Stimulated activated naive B cell treated with anti-CD40 and anti-IgM and Interleukin-4, amounts not matched to agents 10 μg/mL and 1 μg/mL and 100 μg/mL, for 72 hours (primary cell): ENCODE results near the gene FANCI.
A peak's percentile ranks its signal among the peaks of the same experiment; 100 is the strongest.
"Not testable (repeated sequence)": the region's sequence is repeated elsewhere in the genome, so short reads cannot be mapped to it uniquely, and the experiment has no call there.

Experiments used
- ATAC-seq, 2 donors: fragments of 150-1000 bp; cut with Tn5 transposase; replicated peaks; 2 replicates each; pipeline ENCODE4 v1.10.0; 2021; ENCODE audit warnings: moderate library complexity in 1 of 2
- DNase-seq: peaks from one replicate; pipeline ENCODE4 v3.0.0; 2021
- H3K27ac Mint-ChIP-seq: one replicate; pipeline ENCODE4 v1.8.0; 2022; ENCODE audit warnings: mild to moderate bottlenecking, mixed read lengths
- H3K27me3 Mint-ChIP-seq, 2 donors: one replicate each; pipeline ENCODE4 v1.8.0; 2022; ENCODE audit warnings: mixed read lengths in 2 of 2
- H3K36me3 Mint-ChIP-seq, 2 donors: one replicate each; pipeline ENCODE4 v1.8.0; 2022; ENCODE audit warnings: mixed read lengths in 2 of 2, mild to moderate bottlenecking in 1 of 2
- H3K4me1 Mint-ChIP-seq, 2 donors: one replicate each; pipeline ENCODE4 v1.8.0; 2022; ENCODE audit warnings: mixed read lengths in 2 of 2, mild to moderate bottlenecking in 1 of 2
- H3K4me3 Mint-ChIP-seq, 2 donors: one replicate each; pipeline ENCODE4 v1.8.0; 2022; ENCODE audit warnings: mild to moderate bottlenecking in 2 of 2, mixed read lengths in 2 of 2, moderate library complexity in 1 of 2
- H3K9me3 Mint-ChIP-seq, 2 donors: one replicate each; pipeline ENCODE4 v1.8.0; 2022; ENCODE audit warnings: mixed read lengths in 2 of 2, mild to moderate bottlenecking in 1 of 2

The FANCI gene

GRCh38 chr15:89243046-89243690, 611 bp upstream of the FANCI start:
- ATAC-seq (no peak), DNase-seq (no peak)
- Mint-ChIP-seq H3K9me3 (no peaks in the 10 kb centered on the region), H3K36me3 (peaks cover 1 to 7% of the 10 kb centered on the region in 2 donors), H3K27ac (no peak overlapping the region), H3K27me3 (no peaks in the 10 kb centered on the region), H3K4me1 (peaks cover 19 to 23% of the 10 kb centered on the region in 2 donors), H3K4me3 (peak overlapping the region; percentile 88 to 89)

GRCh38 chr15:89244574-89244903, 760 bp downstream of the FANCI start:
- Mint-ChIP-seq H3K27me3 (no peaks in the 10 kb centered on the region), H3K4me3 (peak overlapping the region; percentile 88 to 89), H3K4me1 (peaks cover 19 to 23% of the 10 kb centered on the region in 2 donors), H3K36me3 (peaks cover 4 to 9% of the 10 kb centered on the region in 2 donors), H3K9me3 (no peaks in the 10 kb centered on the region), H3K27ac (peak overlapping the region; percentile 83)
- ATAC-seq (no peak), DNase-seq (no peak)

- no peak for ATAC-seq
Observed at GRCh38 chr15:89247446-89247845, 3.7 kb downstream of the FANCI start.

GRCh38 chr15:89248584-89248983, 4.8 kb downstream of the FANCI start:
- H3K36me3 Mint-ChIP-seq, result peaks cover 9 to 11% of the 10 kb centered on the region in 2 donors
- H3K9me3 Mint-ChIP-seq, result no peaks in the 10 kb centered on the region
- H3K27me3 Mint-ChIP-seq, result no peaks in the 10 kb centered on the region
- peaks cover 14 to 15% of the 10 kb centered on the region in 2 donors for H3K4me1 Mint-ChIP-seq
- no peak for ATAC-seq
- H3K27ac Mint-ChIP-seq, result no peak overlapping the region
- no peak overlapping the region for H3K4me3 Mint-ChIP-seq
- DNase-seq, result no peak

More at GRCh38 chr15:89247446-89247845, 3.7 kb downstream of the FANCI start:
- no peak for DNase-seq
- H3K4me3 Mint-ChIP-seq, result no peak overlapping the region
- H3K4me1 Mint-ChIP-seq, result peaks cover 19 to 23% of the 10 kb centered on the region in 2 donors
- H3K9me3 Mint-ChIP-seq, result no peaks in the 10 kb centered on the region
- peaks cover 9% of the 10 kb centered on the region in 2 donors for H3K36me3 Mint-ChIP-seq
- no peak overlapping the region for H3K27ac Mint-ChIP-seq
- H3K27me3 Mint-ChIP-seq, result no peaks in the 10 kb centered on the region

GRCh38 chr15:89250142-89250541, 6.4 kb downstream of the FANCI start:
- H3K36me3 Mint-ChIP-seq, result peaks cover 12 to 13% of the 10 kb centered on the region in 2 donors
- not testable (repeated sequence) for H3K4me3 Mint-ChIP-seq

GRCh38 chr15:89277281-89277680, 33.5 kb downstream of the FANCI start:
- H3K9me3 Mint-ChIP-seq, H3K4me3 Mint-ChIP-seq, H3K4me1 Mint-ChIP-seq, ATAC-seq, H3K27me3 Mint-ChIP-seq, H3K27ac Mint-ChIP-seq, DNase-seq, H3K36me3 Mint-ChIP-seq: not testable (repeated sequence)

More at GRCh38 chr15:89250142-89250541, 6.4 kb downstream of the FANCI start:
- H3K27me3 Mint-ChIP-seq, H3K9me3 Mint-ChIP-seq, DNase-seq, H3K4me1 Mint-ChIP-seq, ATAC-seq, H3K27ac Mint-ChIP-seq: not testable (repeated sequence)

- Mint-ChIP-seq H3K27ac (no peak overlapping the region), H3K4me1 (no peaks in the 10 kb centered on the region), H3K4me3 (no peak overlapping the region), H3K9me3 (no peaks in the 10 kb centered on the region), H3K27me3 (no peaks in the 10 kb centered on the region), H3K36me3 (peaks cover 5 to 9% of the 10 kb centered on the region in 2 donors)
- ATAC-seq (no peak), DNase-seq (no peak)
Observed at GRCh38 chr15:89278307-89278706, 34.5 kb downstream of the FANCI start.

- peaks cover 22 to 27% of the 10 kb centered on the region in 2 donors for H3K36me3 Mint-ChIP-seq
- no peak overlapping the region for H3K4me3 Mint-ChIP-seq
- no peak overlapping the region for H3K27ac Mint-ChIP-seq
- DNase-seq (no peak), ATAC-seq (no peak)
- H3K9me3 Mint-ChIP-seq, result peaks cover 0 to 4% of the 10 kb centered on the region in 2 donors
- H3K27me3 Mint-ChIP-seq, result no peaks in the 10 kb centered on the region
- H3K4me1 Mint-ChIP-seq, result no peaks in the 10 kb centered on the region
Observed at GRCh38 chr15:89282631-89283030, 38.9 kb downstream of the FANCI start.

- H3K27me3 Mint-ChIP-seq, result no peaks in the 10 kb centered on the region
- no peak overlapping the region for H3K4me3 Mint-ChIP-seq
- H3K9me3 Mint-ChIP-seq, result peaks cover 0 to 4% of the 10 kb centered on the region in 2 donors
- DNase-seq (no peak), ATAC-seq (no peak)
- H3K27ac Mint-ChIP-seq, result no peak overlapping the region
- no peaks in the 10 kb centered on the region for H3K4me1 Mint-ChIP-seq
- H3K36me3 Mint-ChIP-seq, result peaks cover 23 to 28% of the 10 kb centered on the region in 2 donors
Observed at GRCh38 chr15:89283201-89283600, 39.4 kb downstream of the FANCI start.

GRCh38 chr15:89291934-89292438, 48.2 kb downstream of the FANCI start:
- DNase-seq, result no peak
- no peak for ATAC-seq
- Mint-ChIP-seq H3K36me3 (peaks cover 22 to 47% of the 10 kb centered on the region in 2 donors), H3K27me3 (no peaks in the 10 kb centered on the region), H3K27ac (no peak overlapping the region), H3K4me3 (no peak overlapping the region), H3K9me3 (no peaks in the 10 kb centered on the region), H3K4me1 (no peaks in the 10 kb centered on the region)

- ATAC-seq, result no peak
- no peak overlapping the region for H3K4me3 Mint-ChIP-seq
- no peak overlapping the region for H3K27ac Mint-ChIP-seq
- H3K36me3 Mint-ChIP-seq, result peaks cover 19 to 50% of the 10 kb centered on the region in 2 donors
- H3K4me1 Mint-ChIP-seq, result no peaks in the 10 kb centered on the region
- DNase-seq, result no peak
- no peaks in the 10 kb centered on the region for H3K27me3 Mint-ChIP-seq
- H3K9me3 Mint-ChIP-seq, result peaks cover 0 to 1% of the 10 kb centered on the region in 2 donors
Observed at GRCh38 chr15:89293012-89293411, 49.2 kb downstream of the FANCI start.

GRCh38 chr15:89299896-89300295, 56.1 kb downstream of the FANCI start:
- Mint-ChIP-seq H3K27ac (no peak overlapping the region), H3K27me3 (no peaks in the 10 kb centered on the region), H3K9me3 (peaks cover 4 to 7% of the 10 kb centered on the region in 2 donors), H3K4me1 (no peaks in the 10 kb centered on the region), H3K36me3 (peaks cover 17 to 42% of the 10 kb centered on the region in 2 donors), H3K4me3 (no peak overlapping the region)
- DNase-seq (no peak), ATAC-seq (no peak)

- Mint-ChIP-seq H3K9me3 (peaks cover 4 to 7% of the 10 kb centered on the region in 2 donors), H3K36me3 (peaks cover 15 to 44% of the 10 kb centered on the region in 2 donors), H3K4me1 (no peaks in the 10 kb centered on the region), H3K4me3 (no peak overlapping the region), H3K27me3 (no peaks in the 10 kb centered on the region), H3K27ac (no peak overlapping the region)
- DNase-seq (no peak), ATAC-seq (peak; percentile 27 to 53)
Observed at GRCh38 chr15:89301304-89302089, 57.7 kb downstream of the FANCI start.

- Mint-ChIP-seq H3K27me3 (no peaks in the 10 kb centered on the region), H3K36me3 (peaks cover 8 to 34% of the 10 kb centered on the region in 2 donors)
Observed at GRCh38 chr15:89303986-89304385, 60.2 kb downstream of the FANCI start.

GRCh38 chr15:89305395-89305794, 61.6 kb downstream of the FANCI start:
- no peaks in the 10 kb centered on the region for H3K27me3 Mint-ChIP-seq
- peaks cover 4 to 5% of the 10 kb centered on the region in 2 donors for H3K4me1 Mint-ChIP-seq
- H3K9me3 Mint-ChIP-seq, result no peaks in the 10 kb centered on the region
- H3K27ac Mint-ChIP-seq, result no peak overlapping the region
- ATAC-seq, result no peak
- DNase-seq, result no peak
- H3K36me3 Mint-ChIP-seq, result peaks cover 8 to 34% of the 10 kb centered on the region in 2 donors
- no peak overlapping the region for H3K4me3 Mint-ChIP-seq

More at GRCh38 chr15:89303986-89304385, 60.2 kb downstream of the FANCI start:
- no peak overlapping the region for H3K27ac Mint-ChIP-seq
- no peaks in the 10 kb centered on the region for H3K4me1 Mint-ChIP-seq
- ATAC-seq (no peak), DNase-seq (no peak)
- H3K4me3 Mint-ChIP-seq, result no peak overlapping the region
- no peaks in the 10 kb centered on the region for H3K9me3 Mint-ChIP-seq
